Panc1 (cell line): ENCODE results near the gene MDM1.

Experiments
- CTCF ChIP-seq: fragments of 450-650 bp; IDR thresholded peaks from 2 replicates; pipeline ENCODE4 v1.5.1; 2017; ENCODE audit warnings: mild to moderate bottlenecking
- POLR2AphosphoS5 ChIP-seq: IDR thresholded peaks from 2 replicates; pipeline ENCODE4 v1.6.1; 2012; ENCODE audit warnings: mild to moderate bottlenecking, low read depth, low read length, moderate library complexity
- SIN3A ChIP-seq: IDR thresholded peaks from 2 replicates; pipeline ENCODE4 v1.6.1; 2012; ENCODE audit warnings: low read depth, mild to moderate bottlenecking, low read length, moderate library complexity, borderline replicate concordance; ENCODE audit not compliant: insufficient read depth

GRCh38 chr12:68247785-68248184 is 84.4 kb downstream of the MDM1 start:
- TF ChIP-seq CTCF (no peak), POLR2AphosphoS5 (no peak), SIN3A (no peak)
